Neuronal stem cell (in vitro differentiated cells): ENCODE data around the gene FRMD5. TPM values are rescaled to one million over a fixed set of nuclear protein-coding genes. Genes with fewer than 3 reads are reported as not detected.

ENCODE experiments used
- small RNA-seq: library from polyadenylated mRNA; stranded (forward); fragments of <200 nt; extraction: miRNeasy Mini kit (QIAGEN cat#:217004); gene quantifications from one replicate; pipeline ENCODE3, GENCODE V24; 2013; ENCODE audit not compliant: insufficient read depth

FRMD5 gene

Small RNAs within 50 kb of the gene (small RNA-seq; reads per million reads assigned to genes)
- not detected for gene RF00019
